CD1c-positive myeloid dendritic cell (primary cell): ENCODE results near the gene LOXHD1.

Experiments
- DNase-seq: peaks from one replicate; pipeline ENCODE4 v3.0.0-alpha.2; 2016; ENCODE audit errors: extremely low spot score

The LOXHD1 gene

DNA sequence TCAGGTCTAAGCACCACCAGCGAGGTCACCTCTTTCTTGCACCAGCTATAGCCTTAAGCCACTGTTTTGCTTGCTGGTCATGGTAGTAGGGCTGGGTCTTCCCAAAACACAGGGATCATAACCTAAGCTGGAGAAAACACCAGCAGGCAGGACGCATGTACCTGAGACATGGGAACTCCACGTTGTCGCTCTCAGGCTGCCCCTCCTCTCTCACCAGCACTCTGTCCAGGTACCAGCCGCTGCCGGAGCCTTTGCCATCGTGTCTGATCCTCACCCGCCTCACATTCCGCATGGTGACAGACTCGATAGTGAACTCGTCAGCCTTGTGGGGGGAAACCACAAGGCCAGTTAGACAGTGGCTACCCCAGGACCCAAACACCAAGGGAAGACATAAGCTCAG lies 79.5 kb downstream of the LOXHD1 start:
- no peak for DNase-seq

- DNase-seq: no peak
Measured at GRCh38 chr18:46575851-46576250, 81.2 kb downstream of the LOXHD1 start.

DNA sequence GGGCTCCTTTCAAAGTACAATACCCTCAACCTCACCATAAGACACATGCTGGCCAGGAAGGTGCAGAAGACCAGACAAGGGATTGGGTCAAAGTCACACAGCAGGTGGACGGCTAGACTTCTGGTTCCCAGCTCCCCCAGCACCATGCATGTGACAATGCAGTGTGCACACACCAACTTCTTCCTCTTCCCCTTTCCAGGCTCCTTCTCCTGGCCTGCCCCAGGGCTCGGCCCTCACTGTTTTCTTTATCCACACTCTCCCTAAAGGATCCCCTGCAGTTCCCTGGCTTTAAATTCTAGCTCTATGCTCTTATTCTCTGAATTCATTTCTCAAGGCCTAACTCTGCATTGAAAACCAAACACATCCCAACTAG lies 82.3 kb downstream of the LOXHD1 start:
- no peak for DNase-seq

- DNase-seq: no peak
Measured at GRCh38 chr18:46574000-46574742, 82.8 kb downstream of the LOXHD1 start.

- no peak for DNase-seq
Measured at GRCh38 chr18:46573156-46573555, 83.9 kb downstream of the LOXHD1 start.

GRCh38 chr18:46571756-46572155 lies 85.3 kb downstream of the LOXHD1 start:
- DNase-seq: no peak

DNA sequence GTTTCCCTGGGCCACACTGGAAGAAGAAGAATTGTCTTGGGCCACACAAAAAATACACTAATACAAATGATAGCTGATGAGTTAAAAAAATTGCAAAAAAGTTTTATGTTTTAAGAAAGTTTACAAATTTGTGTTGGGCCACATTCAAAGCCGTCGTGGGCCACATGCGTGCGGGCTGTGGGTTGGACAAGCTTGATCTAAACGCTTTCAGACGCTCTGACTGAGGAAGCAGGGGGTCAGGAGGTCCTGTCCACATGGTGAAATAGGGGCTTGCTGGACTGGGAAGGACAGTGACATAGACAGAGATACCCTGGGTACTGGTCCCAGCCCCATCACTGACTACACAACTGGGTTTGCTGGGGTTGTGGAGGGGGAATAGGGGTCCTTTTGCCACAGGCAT lies 86.4 kb downstream of the LOXHD1 start:
- DNase-seq: no peak

DNA sequence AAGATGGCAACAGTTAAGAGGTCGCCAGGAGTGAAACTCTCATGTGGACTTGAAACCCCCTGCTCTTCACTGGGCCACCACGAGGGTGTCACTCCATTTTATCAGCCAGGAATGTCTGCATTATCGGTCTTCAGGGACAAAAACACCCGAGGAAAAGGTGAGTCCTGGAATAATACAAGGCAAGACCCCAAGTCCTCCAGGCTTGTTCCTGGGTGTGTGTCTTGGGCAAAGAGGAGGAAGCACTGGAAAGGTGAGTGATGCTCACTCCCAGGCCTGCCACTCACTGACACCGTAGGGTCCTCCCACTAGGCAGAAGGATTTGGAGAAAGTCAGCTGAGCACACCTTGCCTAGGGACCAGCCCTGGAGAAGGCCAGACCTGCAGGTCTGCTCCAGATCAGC lies 86.9 kb downstream of the LOXHD1 start:
- no peak for DNase-seq

DNA sequence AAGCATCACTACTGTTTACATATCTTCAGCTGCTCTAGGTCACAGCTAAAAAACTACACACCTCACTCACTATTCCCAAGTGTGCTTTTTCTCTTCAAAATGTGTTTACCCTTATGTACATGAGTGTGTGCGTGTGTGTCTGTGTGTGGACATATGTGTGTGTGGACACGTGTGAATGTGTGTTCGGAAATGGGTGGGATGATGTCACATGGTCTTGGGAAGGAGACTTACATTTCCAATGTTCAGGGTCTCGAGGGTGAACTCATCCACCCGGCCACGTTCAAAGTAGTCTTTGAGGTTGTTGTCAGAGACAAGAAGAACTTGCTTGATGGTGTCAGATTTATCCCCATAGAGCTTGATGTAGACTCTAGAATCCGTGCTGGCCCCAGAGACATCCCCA lies 87.8 kb downstream of the LOXHD1 start:
- no peak for DNase-seq

GRCh38 chr18:46567196-46567595 lies 89.8 kb downstream of the LOXHD1 start:
- DNase-seq: no peak

GRCh38 chr18:46566111-46566510 lies 90.9 kb downstream of the LOXHD1 start:
- DNase-seq: no peak

GRCh38 chr18:46565256-46565655 lies 91.8 kb downstream of the LOXHD1 start:
- DNase-seq: no peak

DNA sequence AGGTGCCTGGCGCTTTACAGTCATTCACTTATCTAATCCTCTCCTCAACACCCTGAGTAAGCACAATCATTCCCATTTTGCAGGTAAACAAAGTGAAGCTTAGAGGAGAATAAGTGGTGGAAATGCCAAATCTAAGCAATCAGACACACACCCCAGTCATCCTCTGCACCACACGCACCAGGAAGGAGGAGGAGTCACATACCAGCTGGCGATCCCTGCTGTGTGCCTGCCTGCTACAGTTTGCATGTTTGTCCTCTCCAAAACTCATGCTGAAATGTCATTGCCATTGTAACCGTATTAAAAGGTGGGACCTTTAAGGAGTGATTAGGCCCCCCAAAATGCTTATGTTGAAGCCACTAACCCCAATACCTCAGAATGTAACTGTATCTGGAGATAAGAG lies 93.7 kb downstream of the LOXHD1 start:
- DNase-seq: no peak

- no peak for DNase-seq
Measured at GRCh38 chr18:46562674-46563192, 94.3 kb downstream of the LOXHD1 start.

- no peak for DNase-seq
Measured at GRCh38 chr18:46560671-46561045, 96.4 kb downstream of the LOXHD1 start.

DNA sequence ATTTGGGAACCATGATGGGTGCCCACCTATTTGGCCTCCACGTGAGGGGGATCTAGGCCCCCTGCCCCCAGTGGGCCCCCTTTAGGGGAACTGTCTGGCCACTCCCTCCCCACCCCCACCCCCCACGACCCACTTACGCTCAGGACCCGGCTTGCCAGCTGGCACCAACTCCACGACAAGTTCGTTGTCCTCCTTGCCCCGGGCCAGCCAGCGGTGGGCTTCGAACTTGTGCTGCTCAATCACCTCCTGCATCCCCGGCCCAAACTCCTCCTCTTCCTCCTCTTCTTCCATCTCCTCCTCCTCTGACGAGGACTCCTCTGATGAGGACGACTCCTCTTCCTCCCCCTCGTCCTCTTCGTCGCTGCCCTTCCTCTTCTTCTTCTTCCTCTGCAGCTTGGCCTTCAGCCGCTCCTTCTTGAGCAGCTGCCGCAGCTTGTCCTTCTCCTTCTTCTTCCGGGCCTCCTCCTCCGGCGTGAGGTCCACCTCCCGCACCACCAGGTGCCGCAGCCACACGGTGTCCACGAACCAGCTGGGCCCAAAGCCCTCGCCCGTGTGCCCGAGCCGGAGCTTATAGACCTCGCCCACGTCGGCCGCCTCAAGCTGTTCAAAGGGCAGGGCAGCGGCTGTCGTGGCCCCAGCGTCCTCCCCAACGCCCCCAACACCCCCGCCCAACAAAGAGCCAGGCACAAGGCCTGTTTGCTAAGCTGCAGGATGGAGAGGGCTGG lies 96.9 kb downstream of the LOXHD1 start:
- DNase-seq: no peak

DNA sequence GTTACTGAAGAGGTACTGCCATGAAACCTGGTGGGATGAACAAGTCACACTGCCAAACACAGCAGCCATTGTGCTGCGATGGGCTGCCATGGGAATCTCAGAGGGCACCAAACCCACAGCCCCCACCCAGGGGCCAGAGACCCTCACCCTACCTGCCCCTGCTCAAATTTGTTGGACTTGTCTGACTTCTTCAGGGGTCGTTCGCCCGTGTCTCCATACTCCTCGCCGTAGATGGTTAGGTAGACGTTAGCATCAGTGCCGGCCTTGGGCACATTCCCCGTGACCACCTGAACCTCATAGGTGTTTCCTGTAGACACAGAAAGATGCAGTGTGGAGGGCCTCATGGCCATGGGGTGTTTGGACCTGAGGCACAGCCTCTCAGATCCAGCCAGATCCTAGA lies 97.7 kb downstream of the LOXHD1 start:
- DNase-seq: no peak

DNA sequence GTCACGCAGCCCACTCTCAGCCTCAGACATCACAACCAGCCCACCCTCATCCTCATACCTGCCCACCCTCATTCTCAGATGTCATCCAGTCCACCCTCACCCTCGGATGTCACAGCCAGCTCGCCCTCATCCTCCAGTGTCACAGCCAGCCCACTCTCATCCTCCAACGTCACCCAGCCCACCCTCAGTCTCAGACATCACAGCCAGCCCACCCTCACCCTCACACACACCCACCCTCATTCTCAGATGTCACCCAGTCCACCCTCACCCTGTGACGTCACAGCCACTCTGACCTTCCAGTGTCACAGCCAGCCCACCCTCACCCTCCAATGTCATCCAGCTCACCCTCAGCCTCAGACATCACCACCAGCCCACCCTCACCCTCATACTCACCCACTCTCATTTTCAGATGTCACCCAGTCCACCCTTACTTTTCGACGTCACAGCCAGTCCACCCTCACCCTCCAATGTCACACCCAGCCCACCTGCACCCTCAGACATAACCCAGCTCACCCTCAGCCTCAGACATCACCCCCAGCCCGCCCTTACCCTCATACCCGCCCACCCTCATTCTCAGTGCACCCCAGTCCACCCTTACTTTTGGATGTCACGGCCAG lies 100.3 kb downstream of the LOXHD1 start:
- DNase-seq: no peak

- peak; percentile 1 for DNase-seq
Measured at GRCh38 chr18:46555724-46556123, 101.3 kb downstream of the LOXHD1 start.

DNA sequence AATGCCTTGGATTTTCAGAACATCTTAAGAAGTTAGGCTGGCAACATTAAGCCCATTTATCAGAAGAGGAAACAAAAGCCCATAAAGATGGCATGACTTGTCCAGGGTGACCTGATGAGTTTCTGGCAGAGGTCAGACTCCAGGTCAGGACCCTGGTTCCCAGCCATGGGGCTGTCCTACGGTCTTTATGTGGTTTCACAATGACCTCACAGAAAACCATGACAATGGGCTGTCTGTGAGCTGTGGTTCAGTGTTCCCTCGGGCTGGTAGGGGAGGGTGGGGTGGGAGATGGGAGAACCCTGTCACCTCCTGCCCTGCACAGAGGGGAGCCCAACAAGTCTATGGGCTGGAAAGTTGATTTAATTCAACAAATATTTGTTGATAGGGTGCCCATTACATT lies 101.8 kb downstream of the LOXHD1 start:
- DNase-seq: no peak

DNA sequence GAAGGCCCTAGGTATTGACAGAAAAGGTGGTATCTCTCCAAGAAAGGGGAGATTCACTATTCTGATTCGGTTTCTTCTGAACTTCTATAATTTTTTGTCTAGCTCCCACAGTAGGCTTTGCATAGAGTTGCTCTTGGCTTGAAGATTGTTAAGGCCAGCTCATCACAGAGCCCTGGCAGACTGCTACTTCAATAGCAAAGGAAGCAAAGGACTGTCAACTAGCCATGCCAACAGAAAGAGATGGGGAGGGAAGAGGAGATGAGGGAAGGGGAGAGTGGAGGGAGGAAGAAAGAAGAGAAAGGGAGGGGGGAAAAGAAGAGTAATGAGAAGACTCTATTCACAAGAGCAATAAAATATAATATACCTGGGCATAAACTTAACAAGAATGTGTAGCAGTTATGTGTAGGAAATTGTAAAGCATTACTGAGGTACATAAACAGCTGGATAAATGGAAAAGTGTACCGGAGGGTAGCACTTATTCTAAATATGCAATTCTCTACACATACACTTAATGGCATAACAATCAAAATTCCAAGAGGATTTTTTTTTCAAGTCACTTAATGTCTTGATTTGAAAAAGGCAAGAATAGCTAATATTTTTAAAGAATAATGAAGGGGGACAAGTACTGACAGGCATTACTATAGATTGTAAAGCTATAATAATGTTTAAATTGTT lies 102.5 kb downstream of the LOXHD1 start:
- no peak for DNase-seq

DNA sequence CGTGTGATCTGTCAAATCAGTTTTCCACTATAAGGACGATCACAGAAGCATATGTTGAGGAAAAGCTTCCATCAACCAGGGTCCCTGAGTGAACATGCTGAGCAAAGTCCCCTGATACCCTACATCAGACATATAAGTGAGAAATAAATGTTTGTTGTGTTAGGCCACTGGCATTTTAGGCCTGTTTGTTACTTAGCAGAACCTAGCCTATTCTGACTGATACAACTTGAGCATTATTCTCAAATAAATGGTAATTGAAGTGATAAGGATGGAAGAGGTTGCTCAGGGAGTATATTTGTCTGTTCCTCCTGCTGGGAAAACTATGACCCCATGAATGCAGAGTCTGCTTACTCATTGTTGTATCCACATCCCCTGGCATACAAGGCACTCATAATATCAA lies 106.4 kb downstream of the LOXHD1 start:
- DNase-seq: no peak
